Erythroblast (primary cell): ENCODE results near the gene CFLAR.

Source experiments
- DNase-seq, 2 experiments: peaks; one replicate each; lab custom pipeline; 2025; lab: John Stamatoyannopoulos, UW
- GATA1 ChIP-seq: IDR thresholded peaks from 2 replicates; pipeline ENCODE4 v1.6.1; 2011; ENCODE audit warnings: low read depth, mild to moderate bottlenecking, control low read depth, low read length, moderate library complexity
- POLR2A ChIP-seq: IDR thresholded peaks from 2 replicates; pipeline ENCODE4 v1.6.1; 2011; ENCODE audit warnings: mild to moderate bottlenecking, low read length

CFLAR gene

DNA sequence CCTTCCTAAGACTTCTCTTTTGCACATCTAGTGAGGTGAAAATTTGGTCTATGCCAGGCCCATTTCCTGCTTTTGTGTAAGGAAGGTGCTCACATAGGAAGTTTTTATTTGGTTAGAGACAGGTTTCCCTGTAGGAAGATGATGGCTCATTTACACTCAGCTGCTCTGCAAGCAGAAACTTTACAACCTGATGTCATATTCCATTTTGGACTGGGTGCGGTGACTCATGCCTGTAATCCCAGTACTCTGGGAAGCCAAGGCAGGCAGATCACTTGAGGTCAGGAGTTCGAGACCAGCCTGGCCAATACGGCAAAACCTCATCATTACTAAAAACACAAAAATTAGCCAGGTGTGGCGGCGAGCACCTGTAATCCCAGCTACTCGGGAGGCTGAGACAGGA, 102.8 kb downstream of the CFLAR start:
- no peak for DNase-seq
- TF ChIP-seq POLR2A: no peak
- no peak for TF ChIP-seq GATA1

- DNase-seq: no peak
- TF ChIP-seq POLR2A: no peak
- TF ChIP-seq GATA1: no peak
Measured at GRCh38 chr2:201219328-201220096, 103.5 kb downstream of the CFLAR start.

DNA sequence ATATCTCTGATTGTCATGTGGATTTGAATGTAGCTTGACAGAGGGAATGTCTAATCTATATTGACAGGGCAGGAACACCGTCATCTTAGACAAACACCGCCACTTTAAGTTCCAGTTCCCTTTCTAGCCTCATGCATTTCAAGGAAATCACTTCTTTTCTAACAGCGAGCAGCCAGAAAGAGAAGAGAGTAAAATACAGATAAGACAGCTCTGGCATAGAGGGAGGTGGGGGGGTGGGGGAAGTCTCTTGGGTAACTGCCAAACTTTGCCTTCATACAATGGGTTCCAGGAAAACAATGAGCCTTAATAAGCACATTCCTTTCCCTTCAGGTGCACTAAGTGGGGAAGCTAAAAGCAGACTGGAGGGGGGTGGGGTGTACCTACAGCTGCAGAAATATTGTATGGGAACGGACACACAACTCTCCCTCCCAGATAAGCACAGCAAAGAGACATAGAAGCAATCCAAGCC, 104.2 kb downstream of the CFLAR start:
- no peak for TF ChIP-seq GATA1
- TF ChIP-seq POLR2A: no peak
- DNase-seq: peak; percentile 59 to 76

DNA sequence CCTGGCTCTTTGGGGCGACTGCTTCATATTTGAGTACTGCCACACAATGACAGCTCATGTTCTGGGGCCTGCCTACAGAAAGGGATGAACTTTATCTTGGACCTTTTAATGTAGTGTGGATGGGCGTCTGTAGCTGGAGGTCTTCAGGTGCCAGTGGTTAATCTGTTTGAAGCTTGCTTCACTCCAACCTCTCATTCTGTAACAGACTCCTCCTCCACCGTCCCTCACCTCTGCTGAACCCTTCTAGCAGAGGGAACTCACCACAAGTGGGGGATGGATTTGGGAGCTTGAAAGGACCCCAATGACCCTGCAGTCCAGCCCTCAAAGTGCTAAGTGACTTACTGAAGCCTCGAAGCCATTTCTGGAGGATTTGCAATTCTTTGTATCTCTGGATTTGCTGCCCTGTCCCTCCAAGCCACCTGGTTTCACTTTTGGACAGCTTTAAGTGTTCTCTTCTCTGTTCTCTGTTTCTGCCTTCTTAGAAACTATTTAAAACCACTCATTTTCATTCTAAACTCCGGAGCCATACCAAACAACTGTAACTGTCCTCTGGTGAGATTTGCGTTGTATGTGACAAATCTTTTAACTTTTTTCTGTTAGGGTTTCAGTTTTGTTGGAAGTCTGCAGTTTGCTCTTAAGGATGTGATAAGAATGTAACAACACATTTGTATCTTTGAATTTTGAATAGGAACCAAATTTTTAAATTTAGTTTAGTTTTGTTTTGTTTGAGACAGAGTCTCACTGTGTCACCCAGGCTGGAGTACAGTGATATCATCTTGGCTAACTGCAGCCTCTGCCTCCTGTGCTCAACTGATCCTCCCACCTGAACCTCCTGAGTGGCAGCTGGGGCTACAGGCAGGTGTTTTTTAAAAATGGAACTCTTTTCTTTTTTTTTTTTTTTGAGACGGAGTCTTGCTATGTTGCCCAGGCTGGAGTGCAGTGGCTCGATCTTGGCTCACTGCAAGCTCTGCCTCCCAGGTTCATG, 107.4 kb downstream of the CFLAR start:
- no peak for DNase-seq
- no peak for TF ChIP-seq GATA1
- TF ChIP-seq POLR2A: no peak
